C4-2B (cell line): ENCODE data around the gene CASR.

Experiments used
- CTCF ChIP-seq: fragments of 450-650 bp; conservative IDR thresholded peaks from 2 replicates; pipeline ENCODE4 v1.5.1; 2017; ENCODE audit warnings: mild to moderate bottlenecking
- ZFX ChIP-seq: fragments of 450-650 bp; IDR thresholded peaks from 2 replicates; pipeline ENCODE4 v1.6.1; 2017

- TF ChIP-seq CTCF (no peak), ZFX (no peak)
These were observed 68.0 kb downstream of the CASR start for GRCh38 chr3:122251428-122251827.
